Duodenal mucosa (tissue), 2 donors: ENCODE measurements around the gene ID4.

Experiments used
- H3K27ac ChIP-seq: one replicate; pipeline ENCODE4 v1.7.0; 2013; ENCODE audit warnings: low read depth, low read length
- H3K27me3 ChIP-seq, 2 donors: one replicate each; pipeline ENCODE4 v1.7.0; 2013; ENCODE audit warnings: low read length in 2 of 2, control low read depth in 1 of 2; ENCODE audit not compliant: insufficient read depth in 2 of 2, control insufficient read depth in 1 of 2
- H3K36me3 ChIP-seq, 2 donors: one replicate each; pipeline ENCODE4 v1.7.0; 2013; ENCODE audit warnings: low read length in 2 of 2, control low read depth in 1 of 2; ENCODE audit not compliant: insufficient read depth in 2 of 2, control insufficient read depth in 1 of 2
- H3K4me1 ChIP-seq, 2 donors: one replicate each; pipeline ENCODE4 v1.7.0; 2013; ENCODE audit warnings: low read length in 2 of 2, control low read depth in 1 of 2; ENCODE audit not compliant: insufficient read depth in 2 of 2, control insufficient read depth in 1 of 2
- H3K4me3 ChIP-seq, 2 donors: one replicate each; pipeline ENCODE4 v1.7.0; 2013; ENCODE audit warnings: low read length in 2 of 2, low read depth in 1 of 2
- H3K9ac ChIP-seq, 2 donors: one replicate each; pipeline ENCODE4 v1.7.0; 2013; ENCODE audit warnings: low read length in 2 of 2, low read depth in 1 of 2
- H3K9me3 ChIP-seq, 2 donors: one replicate each; pipeline ENCODE4 v1.7.0; 2013; ENCODE audit warnings: low read length in 2 of 2, control low read depth in 1 of 2; ENCODE audit not compliant: control insufficient read depth in 1 of 2

ID4 gene

DNA sequence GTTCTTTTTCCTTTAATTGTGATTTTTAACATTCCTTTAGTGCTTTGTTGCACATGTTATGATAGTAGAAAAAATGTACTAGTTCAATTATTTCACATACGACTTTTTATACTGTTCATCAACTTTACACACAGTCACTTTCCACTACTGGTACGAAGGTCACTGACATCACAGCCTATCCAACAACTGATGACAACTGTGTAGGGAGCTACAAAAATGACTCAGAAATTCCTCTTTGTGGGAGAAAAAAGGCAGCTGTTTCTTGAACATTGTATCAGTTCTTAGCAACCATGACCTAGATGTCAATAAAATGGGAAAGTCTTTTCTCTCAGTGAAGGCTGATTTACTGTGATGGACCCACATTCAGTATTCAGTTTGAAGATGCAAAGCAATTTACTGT is 7.0 kb upstream of the ID4 start:
- H3K9me3 ChIP-seq, result no peaks in the 10 kb centered on the region
- no peaks in the 10 kb centered on the region for H3K36me3 ChIP-seq
- peaks cover 0 to 9% of the 10 kb centered on the region in 2 donors for H3K4me1 ChIP-seq
- no peak overlapping the region for H3K27ac ChIP-seq
- no peak overlapping the region for H3K9ac ChIP-seq
- no peaks in the 10 kb centered on the region for H3K27me3 ChIP-seq
- H3K4me3 ChIP-seq, result no peak overlapping the region

DNA sequence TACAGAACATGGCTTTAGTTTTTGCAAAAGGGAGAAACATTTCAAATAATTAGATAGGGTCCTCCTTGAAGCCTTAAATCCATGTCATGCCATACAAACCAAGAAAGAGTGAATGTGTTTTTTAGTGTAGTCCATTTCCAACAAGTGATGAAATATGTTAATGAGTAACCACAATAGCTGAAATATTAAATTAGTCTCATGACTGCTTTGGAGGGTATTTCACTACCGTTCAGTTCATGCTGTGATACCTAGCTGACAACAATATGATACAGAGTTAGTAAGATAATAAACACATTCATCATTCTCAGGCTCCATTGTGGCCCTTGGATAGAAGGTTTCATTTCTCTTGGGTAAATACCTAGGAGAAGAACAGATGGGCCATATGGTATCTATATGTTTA is 5.8 kb upstream of the ID4 start:
- Histone ChIP-seq H3K36me3 (no peaks in the 10 kb centered on the region), H3K27ac (no peak overlapping the region), H3K27me3 (no peaks in the 10 kb centered on the region), H3K4me1 (peaks cover 0 to 9% of the 10 kb centered on the region in 2 donors), H3K9ac (no peak overlapping the region), H3K9me3 (no peaks in the 10 kb centered on the region), H3K4me3 (no peak overlapping the region)

DNA sequence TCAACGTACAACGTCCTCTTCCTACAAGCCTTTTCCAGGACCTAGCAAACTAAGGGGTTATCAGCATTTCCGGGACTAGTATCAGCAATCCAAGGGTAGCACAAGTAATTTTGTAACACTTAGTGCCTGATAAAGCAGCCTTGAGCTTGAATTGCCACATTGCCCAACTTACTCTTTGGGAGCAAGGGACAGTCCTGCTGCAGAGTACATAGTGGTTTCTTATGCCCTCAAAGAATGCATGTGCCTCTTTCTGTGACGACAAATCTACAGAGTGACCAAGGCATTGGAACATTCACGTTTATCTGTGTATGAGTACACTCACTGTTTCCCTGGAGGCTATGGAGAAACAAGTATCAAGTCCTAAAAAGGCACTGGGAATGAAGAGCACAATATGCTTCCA is 3.2 kb upstream of the ID4 start:
- no peak overlapping the region for H3K9ac ChIP-seq
- no peaks in the 10 kb centered on the region for H3K9me3 ChIP-seq
- no peaks in the 10 kb centered on the region for H3K36me3 ChIP-seq
- no peak overlapping the region for H3K27ac ChIP-seq
- peaks cover 0 to 5% of the 10 kb centered on the region in 2 donors for H3K27me3 ChIP-seq
- H3K4me1 ChIP-seq, result peaks cover 0 to 9% of the 10 kb centered on the region in 2 donors
- H3K4me3 ChIP-seq, result no peak overlapping the region

DNA sequence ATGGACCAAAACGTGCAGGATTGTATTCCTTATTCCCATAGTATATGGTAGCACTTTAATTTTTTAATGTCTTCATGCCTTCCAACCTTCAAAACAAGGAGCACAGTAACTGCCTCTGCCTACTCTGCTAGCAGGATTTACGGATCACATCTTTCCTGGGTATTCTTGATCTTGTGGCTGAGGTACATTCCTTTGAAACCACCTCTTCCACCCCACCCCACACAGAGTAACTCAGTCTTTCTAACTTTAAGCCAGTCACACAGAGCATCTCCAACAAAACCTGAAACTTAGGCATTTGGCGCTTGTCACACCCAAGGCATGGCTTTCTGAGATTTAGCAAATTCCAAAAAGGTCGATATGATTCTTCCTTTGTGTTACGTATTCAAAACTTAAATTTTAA is 2.3 kb upstream of the ID4 start:
- no peak overlapping the region for H3K27ac ChIP-seq
- H3K27me3 ChIP-seq, result peaks cover 0 to 9% of the 10 kb centered on the region in 2 donors
- H3K36me3 ChIP-seq, result no peaks in the 10 kb centered on the region
- H3K4me3 ChIP-seq, result no peak overlapping the region
- no peaks in the 10 kb centered on the region for H3K9me3 ChIP-seq
- no peak overlapping the region for H3K9ac ChIP-seq
- peaks cover 0 to 9% of the 10 kb centered on the region in 2 donors for H3K4me1 ChIP-seq

DNA sequence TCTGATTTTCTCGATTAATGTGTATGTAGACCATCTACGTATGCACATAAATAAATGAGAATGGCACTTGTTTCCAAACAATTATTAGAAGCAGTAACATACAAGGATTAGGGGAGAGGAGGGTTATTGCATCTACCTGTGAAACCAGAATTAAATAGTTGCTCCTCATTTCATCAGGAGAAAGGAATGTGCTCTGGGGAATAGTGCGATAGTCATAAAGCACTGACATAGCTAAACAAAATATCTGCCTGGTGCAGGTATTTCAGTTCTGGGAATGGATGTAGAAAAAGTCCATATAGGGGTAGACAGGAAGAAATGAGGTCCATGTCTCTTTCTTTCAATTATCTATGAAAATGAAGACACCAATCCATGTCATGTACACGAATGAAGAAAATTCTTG is 1.6 kb upstream of the ID4 start:
- H3K27me3 ChIP-seq, result peaks cover 0 to 9% of the 10 kb centered on the region in 2 donors
- no peak overlapping the region for H3K4me3 ChIP-seq
- peaks cover 0 to 9% of the 10 kb centered on the region in 2 donors for H3K4me1 ChIP-seq
- H3K9me3 ChIP-seq, result no peaks in the 10 kb centered on the region
- no peak overlapping the region for H3K9ac ChIP-seq
- H3K27ac ChIP-seq, result no peak overlapping the region
- H3K36me3 ChIP-seq, result no peaks in the 10 kb centered on the region

DNA sequence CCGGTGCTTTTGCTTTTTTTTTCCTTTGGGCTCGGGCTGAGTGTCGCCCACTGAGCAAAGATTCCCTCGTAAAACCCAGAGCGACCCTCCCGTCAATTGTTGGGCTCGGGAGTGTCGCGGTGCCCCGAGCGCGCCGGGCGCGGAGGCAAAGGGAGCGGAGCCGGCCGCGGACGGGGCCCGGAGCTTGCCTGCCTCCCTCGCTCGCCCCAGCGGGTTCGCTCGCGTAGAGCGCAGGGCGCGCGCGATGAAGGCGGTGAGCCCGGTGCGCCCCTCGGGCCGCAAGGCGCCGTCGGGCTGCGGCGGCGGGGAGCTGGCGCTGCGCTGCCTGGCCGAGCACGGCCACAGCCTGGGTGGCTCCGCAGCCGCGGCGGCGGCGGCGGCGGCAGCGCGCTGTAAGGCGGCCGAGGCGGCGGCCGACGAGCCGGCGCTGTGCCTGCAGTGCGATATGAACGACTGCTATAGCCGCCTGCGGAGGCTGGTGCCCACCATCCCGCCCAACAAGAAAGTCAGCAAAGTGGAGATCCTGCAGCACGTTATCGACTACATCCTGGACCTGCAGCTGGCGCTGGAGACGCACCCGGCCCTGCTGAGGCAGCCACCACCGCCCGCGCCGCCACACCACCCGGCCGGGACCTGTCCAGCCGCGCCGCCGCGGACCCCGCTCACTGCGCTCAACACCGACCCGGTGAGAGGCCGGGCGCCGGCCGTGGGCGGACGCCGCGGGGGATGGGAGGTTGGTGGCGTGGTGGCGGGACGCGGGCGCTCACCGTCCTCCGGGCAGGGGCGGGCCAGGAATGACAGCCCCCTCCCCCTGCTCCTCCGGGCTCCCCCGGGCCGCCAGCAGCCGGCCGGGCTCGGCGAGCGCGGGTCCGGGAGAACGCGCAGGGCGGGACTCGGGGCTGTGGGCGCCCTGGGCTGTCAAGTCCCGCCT is 606 bp downstream of the ID4 start:
- Histone ChIP-seq H3K4me1 (peaks cover 0 to 9% of the 10 kb centered on the region in 2 donors), H3K9ac (peak overlapping the region; percentile 73 to 81), H3K27me3 (peaks cover 0 to 9% of the 10 kb centered on the region in 2 donors), H3K4me3 (peak overlapping the region; percentile 77 to 86), H3K9me3 (no peaks in the 10 kb centered on the region), H3K36me3 (no peaks in the 10 kb centered on the region), H3K27ac (peak overlapping the region; percentile 62)

DNA sequence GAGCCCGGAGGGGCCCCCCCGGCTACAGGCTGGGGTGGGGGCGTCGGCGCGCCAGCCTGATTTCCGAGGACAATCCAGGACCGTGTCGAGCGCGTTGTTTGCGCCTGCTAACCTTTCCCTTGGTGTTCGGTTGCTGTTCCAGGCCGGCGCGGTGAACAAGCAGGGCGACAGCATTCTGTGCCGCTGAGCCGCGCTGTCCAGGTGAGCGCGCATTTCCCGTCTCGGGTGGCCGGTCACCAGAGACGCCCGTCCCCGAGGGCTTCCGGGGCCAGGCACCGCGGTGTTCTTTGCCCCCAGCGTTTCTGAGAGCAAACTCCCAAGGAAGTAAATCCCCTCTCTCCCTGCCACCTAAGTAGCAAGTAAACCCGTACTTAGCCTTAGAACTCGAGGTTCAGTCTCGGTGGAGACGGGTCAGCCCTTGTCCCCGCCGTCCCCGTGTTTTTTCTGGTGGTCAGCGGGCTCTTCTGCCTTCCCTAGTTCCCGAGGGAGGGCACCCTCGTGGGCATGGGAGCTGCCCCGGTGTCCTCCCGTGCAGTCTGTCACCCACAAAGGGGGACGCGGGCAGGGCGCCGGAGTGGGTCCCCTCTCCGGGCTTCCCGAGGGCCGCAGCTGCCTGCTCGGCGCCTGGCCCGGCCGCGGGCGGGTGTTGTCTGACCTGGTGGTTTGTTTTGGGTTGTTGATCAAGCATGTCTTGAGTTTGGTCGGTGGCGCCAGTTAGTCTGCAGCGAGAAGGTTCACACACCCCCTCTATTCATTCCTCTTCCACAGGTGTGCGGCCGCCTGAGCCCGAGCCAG is 1.5 kb downstream of the ID4 start:
- Histone ChIP-seq H3K27ac (peak overlapping the region; percentile 48), H3K4me3 (peak overlapping the region; percentile 77 to 86), H3K36me3 (no peaks in the 10 kb centered on the region), H3K9ac (peak overlapping the region; percentile 73 to 81), H3K27me3 (peaks cover 0 to 9% of the 10 kb centered on the region in 2 donors), H3K4me1 (peaks cover 0 to 9% of the 10 kb centered on the region in 2 donors), H3K9me3 (no peaks in the 10 kb centered on the region)

DNA sequence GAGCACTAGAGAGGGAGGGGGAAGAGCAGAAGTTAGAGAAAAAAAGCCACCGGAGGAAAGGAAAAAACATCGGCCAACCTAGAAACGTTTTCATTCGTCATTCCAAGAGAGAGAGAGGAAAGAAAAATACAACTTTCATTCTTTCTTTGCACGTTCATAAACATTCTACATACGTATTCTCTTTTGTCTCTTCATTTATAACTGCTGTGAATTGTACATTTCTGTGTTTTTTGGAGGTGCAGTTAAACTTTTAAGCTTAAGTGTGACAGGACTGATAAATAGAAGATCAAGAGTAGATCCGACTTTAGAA is 2.0 kb downstream of the ID4 start:
- Histone ChIP-seq H3K4me3 (peak overlapping the region; percentile 77 to 86), H3K36me3 (no peaks in the 10 kb centered on the region), H3K27ac (peak overlapping the region; percentile 48), H3K9me3 (no peaks in the 10 kb centered on the region), H3K4me1 (peaks cover 0 to 3% of the 10 kb centered on the region in 2 donors), H3K9ac (peak overlapping the region; percentile 73 to 81), H3K27me3 (peaks cover 0 to 9% of the 10 kb centered on the region in 2 donors)

DNA sequence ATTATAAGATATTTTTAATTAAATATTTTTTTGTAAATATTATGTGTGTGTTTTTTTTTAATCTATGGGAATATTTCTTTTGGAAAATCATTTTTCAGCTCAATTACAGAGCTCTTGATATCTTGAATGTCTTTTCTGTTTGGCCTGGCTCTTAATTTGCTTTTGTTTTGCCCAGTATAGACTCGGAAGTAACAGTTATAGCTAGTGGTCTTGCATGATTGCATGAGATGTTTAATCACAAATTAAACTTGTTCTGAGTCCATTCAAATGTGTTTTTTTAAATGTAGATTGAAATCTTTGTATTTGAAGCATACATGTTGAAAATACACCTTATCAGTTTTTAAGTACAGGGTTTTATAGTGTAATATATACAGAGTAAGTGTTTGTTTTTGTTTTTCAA is 2.6 kb downstream of the ID4 start:
- Histone ChIP-seq H3K9me3 (no peaks in the 10 kb centered on the region), H3K27ac (no peak overlapping the region), H3K4me1 (no peaks in the 10 kb centered on the region), H3K27me3 (peaks cover 0 to 9% of the 10 kb centered on the region in 2 donors), H3K36me3 (no peaks in the 10 kb centered on the region), H3K4me3 (peak overlapping the region; percentile 0 to 32), H3K9ac (no peak overlapping the region)

DNA sequence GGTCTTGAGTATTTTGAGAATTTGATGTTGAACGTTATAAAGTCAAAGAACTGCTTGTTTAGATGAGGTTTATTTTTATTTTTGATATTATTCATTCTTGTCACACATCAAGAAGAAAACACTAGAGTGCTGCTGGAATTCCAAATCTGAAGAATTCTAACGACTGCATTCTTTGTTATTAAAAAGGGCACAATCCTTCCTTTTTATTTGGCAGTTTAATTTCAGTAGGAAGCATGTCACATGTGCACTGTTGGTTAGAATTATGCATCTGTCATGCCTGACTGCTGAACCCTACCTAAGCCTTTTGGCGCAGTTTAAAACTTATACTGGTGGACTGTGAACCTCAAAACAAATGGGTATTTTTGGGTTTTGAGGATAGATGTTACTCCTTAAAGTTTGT is 4.0 kb downstream of the ID4 start:
- H3K4me3 ChIP-seq, result no peak overlapping the region
- no peaks in the 10 kb centered on the region for H3K4me1 ChIP-seq
- peaks cover 0 to 9% of the 10 kb centered on the region in 2 donors for H3K27me3 ChIP-seq
- no peaks in the 10 kb centered on the region for H3K36me3 ChIP-seq
- no peak overlapping the region for H3K27ac ChIP-seq
- H3K9ac ChIP-seq, result no peak overlapping the region
- H3K9me3 ChIP-seq, result no peaks in the 10 kb centered on the region
